ENCODE results near the gene ORC5.

The ORC5 gene

DNA sequence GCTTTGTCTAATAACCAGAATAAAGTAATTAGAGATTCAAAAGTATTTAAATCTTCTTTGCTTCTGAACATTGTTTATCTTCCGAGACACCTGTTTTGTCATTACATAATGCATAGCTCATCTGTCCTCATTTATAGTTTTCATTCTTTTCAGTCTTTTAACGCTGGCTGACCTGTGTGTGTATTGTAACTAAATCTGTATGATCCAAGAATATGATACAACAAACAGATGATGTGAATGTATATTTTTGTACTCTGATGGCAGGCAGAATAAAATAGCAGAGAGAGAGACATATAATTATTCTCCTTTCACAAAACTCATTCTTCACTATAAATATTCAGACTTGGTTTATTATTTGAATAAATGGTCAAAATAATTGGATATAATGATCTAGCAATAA lies 80.6 kb downstream of the ORC5 start:
- no peak for DNase-seq (ENCODE audit: low read depth in 3 of 3)

DNA sequence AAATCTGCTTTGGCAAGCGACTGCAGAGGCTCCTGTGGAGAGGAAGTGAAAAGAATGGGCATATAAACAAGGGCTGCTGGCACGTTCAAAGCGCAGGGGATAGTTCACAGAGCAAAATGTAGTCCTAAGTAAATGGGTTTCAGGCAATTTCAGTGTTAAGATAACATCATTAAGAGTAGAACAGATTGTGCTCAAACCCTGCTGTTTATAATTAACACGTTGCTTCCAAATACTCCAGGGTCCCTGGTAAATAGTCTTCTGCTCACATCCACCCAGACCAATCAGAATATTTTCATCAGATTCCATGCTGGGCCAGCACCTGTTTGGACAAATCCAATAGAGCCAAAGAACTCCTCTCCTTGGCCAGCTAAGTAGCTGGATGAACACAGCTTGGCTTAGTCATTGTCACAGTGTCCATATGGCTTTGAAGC lies 81.4 kb downstream of the ORC5 start:
- no peak for DNase-seq (ENCODE audit: low read depth in 3 of 3)

DNA sequence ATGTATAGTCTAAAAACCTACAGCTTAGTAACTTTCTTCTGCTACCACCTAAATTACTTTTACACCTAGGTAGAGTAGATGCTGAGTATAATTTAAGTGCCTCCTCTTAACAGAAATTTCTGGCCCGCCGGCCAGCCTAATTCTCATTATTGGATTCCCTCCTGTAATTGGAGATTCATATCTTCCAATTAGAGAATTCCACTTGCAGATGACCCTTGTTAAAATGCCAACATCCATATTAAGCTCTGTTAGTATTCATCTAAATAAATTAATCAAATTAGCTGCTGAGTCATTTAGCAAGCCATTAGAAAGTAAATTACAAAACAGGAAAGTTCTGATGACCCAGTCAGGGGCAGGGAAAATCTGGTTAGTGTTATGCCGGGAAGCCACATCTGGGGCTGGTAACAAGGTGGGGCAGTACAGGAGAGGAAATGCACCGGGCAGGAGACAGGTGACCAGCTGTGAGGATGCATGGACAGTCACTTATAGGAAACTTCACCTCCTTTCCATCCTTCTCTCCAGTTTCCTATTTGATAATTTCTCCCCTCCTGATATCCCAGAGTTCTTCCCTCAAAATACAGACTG lies 82.8 kb downstream of the ORC5 start:
- no peak for DNase-seq (ENCODE audit: low read depth in 3 of 3)

DNA sequence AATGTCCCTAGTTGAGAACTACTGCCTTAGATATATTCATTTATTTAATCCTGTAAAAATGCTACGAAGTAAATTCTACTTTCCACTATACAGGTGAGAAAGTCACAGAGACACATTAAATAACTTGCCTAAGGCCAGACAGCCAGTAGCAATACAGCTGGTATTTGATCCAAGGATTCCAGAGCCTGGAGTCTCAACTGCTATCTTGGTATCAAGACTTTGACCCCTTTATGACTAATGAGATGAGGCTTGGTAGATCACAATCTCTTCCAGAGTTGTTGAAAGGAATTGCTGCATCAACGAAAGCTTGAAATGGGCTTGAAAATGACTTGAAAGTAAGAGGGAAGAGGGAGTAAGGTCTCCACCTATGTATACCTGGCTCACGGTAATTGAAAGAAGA lies 83.3 kb downstream of the ORC5 start:
- no peak for DNase-seq (ENCODE audit: low read depth in 3 of 3)

DNA sequence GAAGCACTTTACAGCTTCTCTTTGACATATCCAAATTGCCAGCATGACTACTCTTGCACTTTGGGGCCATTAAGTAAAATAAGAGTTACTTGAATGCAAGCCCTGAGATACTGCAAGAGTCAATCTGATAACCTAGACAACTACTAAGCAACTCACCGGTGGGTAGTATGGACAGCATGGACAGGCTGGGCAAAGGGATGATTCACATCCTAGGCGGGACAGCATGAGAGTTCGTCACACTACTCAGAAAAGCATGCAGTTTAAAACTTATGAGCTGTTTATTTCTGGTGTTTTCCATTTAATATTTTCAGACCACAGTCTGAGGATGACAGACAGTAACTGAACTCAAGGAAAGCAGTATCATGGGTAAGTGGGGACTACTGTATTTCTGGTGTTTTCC lies 84.0 kb downstream of the ORC5 start:
- DNase-seq (ENCODE audit: low read depth in 3 of 3) = no peak

DNA sequence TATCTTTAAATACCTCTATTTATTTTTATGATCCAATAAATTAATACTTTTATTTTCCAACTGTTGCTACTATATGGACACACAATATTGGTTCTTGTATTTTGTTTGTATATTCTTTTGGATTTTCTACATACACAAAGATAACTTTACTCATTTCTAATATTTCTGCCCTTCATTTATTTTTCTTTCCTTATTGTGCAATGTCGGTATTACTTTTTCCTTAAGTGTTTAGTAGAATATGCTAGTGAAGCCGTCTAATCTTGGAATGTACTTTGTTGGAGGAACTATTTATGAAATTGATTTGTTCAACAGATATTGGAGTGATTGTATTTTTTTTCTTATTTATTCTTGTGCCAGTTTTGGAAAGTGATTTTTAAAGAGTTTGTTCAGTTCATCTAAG lies 94.0 kb downstream of the ORC5 start:
- DNase-seq (ENCODE audit: low read depth in 3 of 3) = no peak

DNA sequence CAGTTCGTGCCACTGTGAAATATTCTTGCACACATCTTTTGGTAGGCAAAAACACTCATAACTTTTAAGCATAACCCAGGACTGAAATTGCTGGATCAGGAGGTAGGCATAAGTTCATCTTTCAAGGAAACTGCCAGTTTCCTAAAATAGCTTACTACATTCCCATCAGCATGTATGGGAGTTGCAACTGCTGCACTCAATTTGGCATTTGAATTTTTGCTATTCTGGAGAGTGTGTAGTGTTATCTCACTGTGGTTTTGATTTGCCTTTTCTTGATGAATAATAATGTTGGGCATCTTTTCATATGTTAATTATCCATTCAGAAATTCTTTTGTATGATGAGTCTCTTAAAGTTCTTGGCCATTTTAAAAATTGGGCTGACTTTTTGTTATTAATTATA lies 95.2 kb downstream of the ORC5 start:
- no peak for DNase-seq (ENCODE audit: low read depth in 3 of 3)

DNA sequence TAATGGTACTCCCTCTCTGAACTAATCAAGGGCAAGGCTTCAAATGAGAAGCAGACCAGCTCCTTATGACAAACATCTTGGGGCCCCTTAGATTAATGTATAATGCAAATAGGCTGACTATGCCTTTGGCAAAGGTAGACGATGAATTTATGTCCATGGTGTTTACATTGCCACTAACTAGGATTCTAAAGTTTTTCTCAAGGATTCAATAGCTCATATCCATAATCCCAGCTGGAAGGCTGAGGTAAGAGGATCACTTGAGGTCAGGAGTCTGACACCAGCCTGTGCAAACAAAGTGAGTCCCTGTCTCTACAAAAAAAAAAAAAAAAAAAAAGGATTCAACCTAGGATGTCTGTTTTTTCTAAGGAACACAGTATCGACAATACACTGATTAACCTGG lies 96.5 kb downstream of the ORC5 start:
- DNase-seq (ENCODE audit: low read depth in 3 of 3) = no peak

DNA sequence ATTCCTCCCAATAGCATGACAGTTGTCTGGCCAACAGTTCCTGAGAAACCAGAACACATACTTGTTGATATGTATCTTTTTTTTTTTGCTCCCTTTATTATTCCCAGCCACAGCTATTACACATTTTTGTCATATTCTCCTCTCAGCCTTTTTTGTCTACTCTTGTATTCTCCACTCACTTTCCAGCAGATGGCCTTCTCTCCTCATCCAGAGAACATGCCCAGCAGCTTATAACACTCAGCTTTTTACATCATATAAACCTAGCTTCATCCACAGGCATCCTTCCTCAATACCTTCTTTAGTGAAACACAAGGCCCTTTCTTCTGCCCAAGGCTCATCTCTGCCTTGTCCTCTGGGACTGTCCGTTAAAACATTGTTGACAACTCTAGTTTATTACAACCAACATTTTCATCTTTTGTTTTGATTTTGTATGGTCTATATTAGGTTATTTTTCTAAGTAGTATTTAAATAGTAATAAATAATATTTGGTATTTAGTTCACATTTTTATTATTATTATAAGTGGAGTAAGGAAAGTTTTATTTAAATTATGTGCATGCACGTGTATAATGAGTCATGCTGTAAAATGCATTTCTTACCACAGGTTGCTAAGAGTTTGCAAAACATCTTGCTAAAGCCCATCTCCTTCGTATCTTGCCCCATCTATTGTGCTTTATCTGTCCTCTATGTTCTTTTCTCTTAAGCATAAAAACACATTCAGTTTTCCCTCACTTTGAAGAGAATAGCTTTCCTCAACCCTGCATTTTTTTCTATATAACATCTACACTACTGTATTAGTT lies 101.5 kb downstream of the ORC5 start:
- no peak for DNase-seq (ENCODE audit: low read depth in 3 of 3)

DNA sequence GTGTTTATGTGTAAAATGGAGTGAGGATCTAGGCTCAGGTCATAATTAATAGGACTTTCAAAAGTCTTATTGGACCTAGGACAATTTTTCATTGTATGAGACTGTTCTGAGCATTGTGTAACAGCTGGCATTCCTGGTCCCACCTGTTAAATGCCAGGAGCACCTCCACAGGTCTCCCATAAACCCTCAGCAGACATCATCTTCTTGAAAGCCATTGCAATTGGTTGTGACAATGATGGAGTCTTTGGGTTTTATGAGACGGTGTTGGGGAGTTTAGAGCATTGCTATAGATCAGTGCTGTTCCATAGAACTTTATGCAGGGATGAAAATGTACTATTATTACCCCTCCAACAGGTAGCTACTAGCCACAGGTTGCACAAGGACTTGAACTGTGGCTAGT lies 108.9 kb downstream of the ORC5 start:
- no peak for DNase-seq (ENCODE audit: low read depth in 3 of 3)

DNA sequence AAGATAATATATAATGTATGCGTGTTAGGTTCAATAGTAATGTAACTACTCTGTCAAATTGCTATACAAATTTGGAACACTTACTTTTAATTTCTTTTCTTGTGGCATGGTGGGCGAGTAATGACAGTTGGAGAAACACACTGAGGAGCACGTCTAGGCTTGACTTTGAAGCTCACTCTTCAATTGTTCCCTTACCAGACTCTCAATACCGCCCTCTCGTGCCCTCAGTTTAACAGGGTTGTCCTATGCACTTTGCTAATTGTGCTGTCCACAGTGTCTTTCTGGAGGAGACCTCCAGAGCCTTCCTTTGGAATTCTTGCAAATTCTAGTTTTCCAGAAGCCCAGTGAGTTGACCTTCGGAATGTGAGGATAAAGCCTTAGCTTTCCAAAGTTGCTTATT lies 111.1 kb downstream of the ORC5 start:
- no peak for DNase-seq (ENCODE audit: low read depth in 3 of 3)

DNA sequence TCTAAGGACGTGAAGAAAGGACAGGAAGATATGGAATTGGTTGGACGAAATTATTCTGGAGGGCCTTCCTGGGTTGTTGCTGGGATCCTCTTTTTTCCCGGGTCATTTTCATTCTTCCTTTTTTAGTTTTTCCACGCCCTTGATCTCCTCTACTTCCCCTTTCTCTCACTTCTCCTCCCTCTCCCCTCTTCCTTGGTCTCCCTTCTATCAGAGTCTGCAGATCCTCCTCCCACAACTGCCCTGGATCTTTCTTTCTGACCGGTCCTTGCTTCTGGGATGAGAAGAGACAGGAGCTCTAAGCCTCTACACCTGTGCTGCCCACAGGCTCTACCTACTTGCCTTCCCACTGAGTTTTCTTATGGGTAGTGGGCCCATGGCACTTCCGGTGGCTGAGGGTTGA lies 114.7 kb downstream of the ORC5 start:
- DNase-seq (ENCODE audit: low read depth in 3 of 3) = no peak

DNA sequence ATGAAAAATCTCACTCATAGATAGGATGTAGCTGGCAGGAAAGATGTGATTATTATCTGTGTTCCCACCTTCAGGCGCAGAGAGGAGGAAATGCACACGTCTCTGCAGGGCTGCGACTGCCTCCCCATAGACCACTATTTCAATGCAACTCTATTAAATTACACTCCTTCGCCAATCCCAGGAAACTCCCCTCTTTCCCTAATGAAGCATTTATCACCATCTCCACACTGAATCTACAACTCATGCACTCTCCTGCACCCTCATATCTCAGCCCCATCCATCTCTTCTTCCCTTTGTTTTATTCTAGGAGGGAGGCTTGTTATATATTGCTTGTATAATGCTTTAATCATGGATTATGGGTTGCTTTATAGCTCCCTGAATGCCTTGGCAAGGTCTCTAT lies 116.6 kb downstream of the ORC5 start:
- DNase-seq (ENCODE audit: low read depth in 3 of 3) = no peak

DNA sequence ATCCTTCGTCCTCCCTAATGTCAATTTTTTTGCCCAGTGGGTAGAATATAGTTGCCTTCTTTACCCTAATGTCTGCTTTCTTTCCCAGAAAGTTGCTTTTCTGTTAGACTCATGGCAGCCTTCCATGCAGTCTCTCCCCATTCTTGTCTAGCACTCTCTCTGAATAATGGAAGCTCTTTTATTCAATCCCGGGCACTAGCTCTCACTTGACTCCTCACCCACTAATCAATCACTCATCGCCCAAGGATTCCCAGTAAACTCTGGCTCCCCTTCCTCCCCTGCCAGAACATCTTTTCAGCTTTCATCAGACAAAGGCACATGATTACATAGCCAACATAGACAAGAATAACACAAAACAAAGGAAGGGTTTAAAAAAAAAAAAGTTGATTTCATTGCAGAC lies 118.2 kb downstream of the ORC5 start:
- DNase-seq (ENCODE audit: low read depth in 3 of 3) = no peak

DNA sequence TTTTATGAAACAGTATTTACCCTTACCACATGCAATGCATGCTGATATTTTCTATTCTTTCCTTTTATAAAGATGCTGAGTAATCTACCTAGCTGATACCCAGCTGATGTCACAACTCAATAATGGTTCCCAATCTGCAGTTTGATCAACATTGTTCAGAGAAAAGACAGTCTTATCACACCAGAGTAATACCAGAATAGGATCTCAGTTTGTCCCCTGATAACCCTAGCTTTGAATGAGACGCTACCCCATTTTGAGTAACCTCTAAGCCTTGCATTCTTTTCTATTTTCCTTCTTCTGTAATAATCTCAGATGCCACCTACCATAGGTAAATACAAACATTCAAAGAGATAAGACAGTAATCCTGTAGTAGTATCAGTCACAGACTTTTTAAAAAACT lies 118.8 kb downstream of the ORC5 start:
- no peak for DNase-seq (ENCODE audit: low read depth in 3 of 3)
